Smooth muscle cell (in vitro differentiated cells): Measurements from ENCODE around the gene PRRX1. TPM values are rescaled to one million over a fixed set of nuclear protein-coding genes. Genes with fewer than 3 reads are reported as not detected.
A peak's percentile ranks its signal among the peaks of the same experiment; 100 is the strongest.

Experiments used
- DNase-seq: peaks from one replicate; lab custom pipeline; 2025; ENCODE audit not compliant: unreplicated experiment; lab: John Stamatoyannopoulos, UW
- H2AFZ ChIP-seq: fragments of 200-600 bp; sonication (generic); 2 replicates; pipeline ENCODE4 v1.6.0; 2016; ENCODE audit warnings: antibody characterized with exemption, low read depth, mild to moderate bottlenecking
- H3F3A ChIP-seq: fragments of 200-600 bp; sonication (generic); 2 replicates; pipeline ENCODE4 v1.6.0; 2017; ENCODE audit warnings: antibody characterized with exemption, low read depth
- H3K27ac ChIP-seq: fragments of 200-600 bp; sonication (generic); 2 replicates; pipeline ENCODE4 v1.5.1; 2016; ENCODE audit warnings: low read depth, mild to moderate bottlenecking
- H3K27me3 ChIP-seq: fragments of 200-600 bp; sonication (generic); 2 replicates; pipeline ENCODE4 v1.6.1; 2016; ENCODE audit warnings: low read depth, mild to moderate bottlenecking
- H3K36me3 ChIP-seq: fragments of 200-600 bp; sonication (generic); 2 replicates; pipeline ENCODE4 v1.5.1; 2016; ENCODE audit warnings: low read depth
- H3K4me1 ChIP-seq: fragments of 200-600 bp; sonication (generic); 2 replicates; pipeline ENCODE4 v1.5.1; 2016; ENCODE audit warnings: low read depth
- H3K4me2 ChIP-seq: fragments of 200-600 bp; sonication (generic); 2 replicates; pipeline ENCODE4 v1.6.0; 2016; ENCODE audit warnings: mild to moderate bottlenecking
- H3K4me3 ChIP-seq: fragments of 200-600 bp; sonication (generic); 2 replicates; pipeline ENCODE4 v1.5.1; 2016; ENCODE audit warnings: mild to moderate bottlenecking
- H3K79me2 ChIP-seq: fragments of 200-600 bp; sonication (generic); 2 replicates; pipeline ENCODE4 v1.6.0; 2016; ENCODE audit warnings: low read depth, mild to moderate bottlenecking
- H3K9ac ChIP-seq: fragments of 200-600 bp; sonication (generic); 2 replicates; pipeline ENCODE4 v1.6.0; 2016; ENCODE audit warnings: low read depth
- H3K9me3 ChIP-seq: fragments of 200-600 bp; sonication (generic); replicated peaks from 2 replicates; pipeline ENCODE4 v1.5.1; 2016; ENCODE audit warnings: low read depth
- H4K20me1 ChIP-seq: fragments of 200-600 bp; sonication (generic); 2 replicates; pipeline ENCODE4 v1.6.0; 2016; ENCODE audit warnings: low read depth
- WGBS: methylation state at CpG from one replicate; pipeline ENCODE4 v1.1.7; 2016; ENCODE audit warnings: low lambda C conversion rate; 5-methylcytosine and 5-hydroxymethylcytosine counted together
- polyA plus RNA-seq: library from polyadenylated mRNA; unstranded; fragments of >200 nt; fragmentation: Nextera tagmentation; extraction: Ambion mirVana; gene quantifications from 2 replicates; pipeline ENCODE4 v1.2.1, GENCODE V29; 2016
- total RNA-seq: library from RNA; depleted of rRNA; stranded (reverse); fragments of >200 nt; gene quantifications from 2 replicates; pipeline ENCODE4 v1.2.3, GENCODE V29; 2014
- TF ChIP-seq, protein P1 (sequence below): fragments of 200-600 bp; sonication (generic); IDR thresholded peaks from 2 replicates; pipeline ENCODE4 v1.5.1; 2017; ENCODE audit warnings: borderline replicate concordance, mild to moderate bottlenecking, antibody characterized with exemption; ENCODE audit not compliant: insufficient read depth, poor library complexity, severe bottlenecking

The PRRX1 gene
- total and polyA plus RNA-seq, 2 experiments from 2014 or later: 31.9 to 59.6 TPM

DNA sequence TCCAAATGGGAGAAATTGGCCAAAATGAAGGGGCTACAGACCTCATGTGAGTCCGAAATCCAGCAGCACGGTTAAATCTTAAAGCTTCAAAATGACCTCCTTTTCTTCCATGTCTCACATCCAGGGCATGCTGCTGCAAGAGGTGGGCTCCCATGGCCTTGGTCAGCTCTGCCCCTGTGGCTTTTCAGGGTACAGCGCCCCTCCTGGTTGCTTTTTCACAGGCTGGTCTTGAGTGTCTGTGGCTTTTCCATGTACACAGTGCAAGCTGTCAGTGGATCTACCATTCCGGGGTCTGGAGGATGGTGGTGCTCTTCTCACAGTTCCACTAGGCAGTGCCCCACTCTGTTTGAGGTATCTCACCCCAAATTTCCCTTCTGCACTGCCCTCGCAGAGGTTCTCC lies 78.7 kb downstream of the PRRX1 start:
- H3K9me3 ChIP-seq: peaks cover 5% of the 10 kb centered on the region
- no peaks in the 10 kb centered on the region for H3K36me3 ChIP-seq
- no peaks in the 10 kb centered on the region for H3K4me1 ChIP-seq
- DNase-seq: no peak
- no peak overlapping the region for H3K4me3 ChIP-seq
- 93% methylated on average over 5 of the region's 5 CpGs for WGBS
- no peak overlapping the region for H3K27ac ChIP-seq
- H2AFZ ChIP-seq: no peak overlapping the region
- no peaks in the 10 kb centered on the region for H3K27me3 ChIP-seq
- H3F3A ChIP-seq: no peaks in the 10 kb centered on the region
- H3K79me2 ChIP-seq: no peaks in the 10 kb centered on the region
- no peak overlapping the region for H3K9ac ChIP-seq
- H3K4me2 ChIP-seq: no peak overlapping the region
- TF ChIP-seq, protein P1, sequence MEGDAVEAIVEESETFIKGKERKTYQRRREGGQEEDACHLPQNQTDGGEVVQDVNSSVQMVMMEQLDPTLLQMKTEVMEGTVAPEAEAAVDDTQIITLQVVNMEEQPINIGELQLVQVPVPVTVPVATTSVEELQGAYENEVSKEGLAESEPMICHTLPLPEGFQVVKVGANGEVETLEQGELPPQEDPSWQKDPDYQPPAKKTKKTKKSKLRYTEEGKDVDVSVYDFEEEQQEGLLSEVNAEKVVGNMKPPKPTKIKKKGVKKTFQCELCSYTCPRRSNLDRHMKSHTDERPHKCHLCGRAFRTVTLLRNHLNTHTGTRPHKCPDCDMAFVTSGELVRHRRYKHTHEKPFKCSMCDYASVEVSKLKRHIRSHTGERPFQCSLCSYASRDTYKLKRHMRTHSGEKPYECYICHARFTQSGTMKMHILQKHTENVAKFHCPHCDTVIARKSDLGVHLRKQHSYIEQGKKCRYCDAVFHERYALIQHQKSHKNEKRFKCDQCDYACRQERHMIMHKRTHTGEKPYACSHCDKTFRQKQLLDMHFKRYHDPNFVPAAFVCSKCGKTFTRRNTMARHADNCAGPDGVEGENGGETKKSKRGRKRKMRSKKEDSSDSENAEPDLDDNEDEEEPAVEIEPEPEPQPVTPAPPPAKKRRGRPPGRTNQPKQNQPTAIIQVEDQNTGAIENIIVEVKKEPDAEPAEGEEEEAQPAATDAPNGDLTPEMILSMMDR: no peak
- no peaks in the 10 kb centered on the region for H4K20me1 ChIP-seq

DNA sequence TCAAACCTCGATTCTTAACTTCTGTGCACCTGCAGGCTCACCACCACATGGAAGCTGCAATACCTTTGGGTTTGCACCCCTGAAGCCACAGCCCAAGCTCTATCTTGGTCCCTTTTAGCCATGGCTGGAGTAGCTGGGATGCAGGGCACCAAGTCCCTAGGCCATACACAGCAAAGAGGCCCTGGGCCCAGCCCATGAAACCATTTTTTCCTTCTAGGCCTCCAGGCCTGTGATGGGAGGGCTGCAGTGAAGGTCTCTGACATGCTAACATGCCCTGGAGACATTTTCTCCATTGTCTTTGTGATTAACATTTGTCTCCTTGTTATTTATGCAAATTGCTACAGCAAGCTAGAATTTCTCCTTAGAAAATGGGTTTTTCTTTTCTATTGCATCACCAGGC lies 79.2 kb downstream of the PRRX1 start:
- no peak overlapping the region for H3K4me3 ChIP-seq
- no peak overlapping the region for H3K9ac ChIP-seq
- H3F3A ChIP-seq: no peaks in the 10 kb centered on the region
- H3K4me1 ChIP-seq: no peaks in the 10 kb centered on the region
- TF ChIP-seq, protein P1: no peak
- H3K4me2 ChIP-seq: no peak overlapping the region
- H3K27ac ChIP-seq: no peak overlapping the region
- WGBS: 100% methylated on average over 1 of the region's 1 CpG
- H3K27me3 ChIP-seq: no peaks in the 10 kb centered on the region
- H3K36me3 ChIP-seq: no peaks in the 10 kb centered on the region
- peaks cover 5% of the 10 kb centered on the region for H3K9me3 ChIP-seq
- H3K79me2 ChIP-seq: no peaks in the 10 kb centered on the region
- H4K20me1 ChIP-seq: no peaks in the 10 kb centered on the region
- no peak for DNase-seq
- no peak overlapping the region for H2AFZ ChIP-seq

DNA sequence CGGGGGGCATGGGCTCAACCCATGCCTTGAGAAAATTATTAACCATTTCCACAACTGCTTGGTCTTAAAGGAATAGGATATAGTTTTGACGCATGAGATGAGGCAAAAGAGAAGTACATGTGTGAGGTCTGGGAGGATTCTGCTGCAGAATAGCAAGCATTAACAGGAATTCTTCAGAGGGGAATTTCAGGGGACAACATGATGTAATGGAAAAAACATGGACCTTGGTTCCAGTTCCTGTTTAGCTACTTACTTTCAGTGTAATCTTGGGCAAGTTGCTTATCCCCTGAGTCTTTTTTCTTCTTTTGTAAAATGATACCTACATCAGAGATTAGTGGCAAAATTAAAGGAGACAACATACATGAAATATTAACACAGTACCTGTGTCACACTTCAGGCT lies 85.6 kb downstream of the PRRX1 start:
- Histone ChIP-seq H3K4me2 (peak overlapping the region; percentile 57), H3K36me3 (no peaks in the 10 kb centered on the region), H3F3A (no peaks in the 10 kb centered on the region), H2AFZ (peak overlapping the region; percentile 57), H3K79me2 (no peaks in the 10 kb centered on the region), H3K9me3 (no peaks in the 10 kb centered on the region), H3K4me3 (no peak overlapping the region), H3K9ac (peak overlapping the region; percentile 50), H3K4me1 (peaks cover 11% of the 10 kb centered on the region), H3K27ac (peak overlapping the region; percentile 58), H3K27me3 (no peaks in the 10 kb centered on the region), H4K20me1 (no peaks in the 10 kb centered on the region)
- 62% methylated on average over 2 of the region's 2 CpGs for WGBS
- DNase-seq: no peak
- TF ChIP-seq, protein P1: no peak

DNA sequence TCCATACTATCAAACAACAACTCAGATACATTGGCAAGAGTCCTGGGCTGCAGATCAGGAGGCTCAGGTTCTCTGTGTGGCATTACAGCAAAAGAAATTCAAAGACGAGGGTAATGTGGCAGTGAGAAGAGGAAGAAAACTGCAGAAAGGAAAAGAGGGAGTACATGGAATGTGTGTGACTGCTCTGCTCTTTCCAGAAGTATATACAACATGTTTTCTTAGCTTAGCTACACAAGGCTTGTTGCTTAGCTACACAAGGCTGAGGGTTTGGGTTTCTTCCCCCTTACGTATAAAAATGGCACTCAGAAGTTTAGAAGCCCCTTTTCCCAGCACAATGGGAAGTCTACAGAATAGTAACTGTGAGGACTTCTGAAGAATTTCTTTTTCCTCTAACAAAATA lies 86.0 kb downstream of the PRRX1 start:
- Histone ChIP-seq H3K4me1 (peaks cover 11% of the 10 kb centered on the region), H2AFZ (peak overlapping the region; percentile 57), H3K36me3 (no peaks in the 10 kb centered on the region), H3K9ac (peak overlapping the region; percentile 50), H3K27me3 (no peaks in the 10 kb centered on the region), H3F3A (no peaks in the 10 kb centered on the region), H3K4me2 (peak overlapping the region; percentile 57), H3K27ac (peak overlapping the region; percentile 58), H4K20me1 (no peaks in the 10 kb centered on the region), H3K79me2 (no peaks in the 10 kb centered on the region), H3K4me3 (no peak overlapping the region), H3K9me3 (no peaks in the 10 kb centered on the region)
- 30% methylated on average over 2 of the region's 2 CpGs for WGBS
- DNase-seq: no peak
- TF ChIP-seq, protein P1: no peak
